Superior temporal gyrus (tissue), 1 donor: ENCODE results near the gene PHACTR1.
A peak's percentile ranks its signal among the peaks of the same experiment; 100 is the strongest.

ENCODE experiments used
- DNase-seq: peaks from one replicate; pipeline ENCODE4 v3.0.0-alpha.2; 2016; ENCODE audit errors: extremely low spot score

PHACTR1 gene

GRCh38 chr6:13068586-13069210 lies 352.1 kb downstream of the PHACTR1 start:
- DNase-seq: peak; percentile 33

- peak; percentile 84 for DNase-seq
Measured at GRCh38 chr6:13071550-13072345, 355.2 kb downstream of the PHACTR1 start.

- no peak for DNase-seq
Measured at GRCh38 chr6:13072686-13073347, 356.2 kb downstream of the PHACTR1 start.

- DNase-seq: no peak
Measured at GRCh38 chr6:13074415-13075140, 358.0 kb downstream of the PHACTR1 start.

GRCh38 chr6:13075141-13075845 lies 358.7 kb downstream of the PHACTR1 start:
- DNase-seq: no peak

GRCh38 chr6:13076575-13076974 lies 360.0 kb downstream of the PHACTR1 start:
- no peak for DNase-seq

- no peak for DNase-seq
Measured at GRCh38 chr6:13077117-13077516, 360.6 kb downstream of the PHACTR1 start.

- no peak for DNase-seq
Measured at GRCh38 chr6:13079096-13079723, 362.6 kb downstream of the PHACTR1 start.

GRCh38 chr6:13080462-13081188 lies 364.1 kb downstream of the PHACTR1 start:
- DNase-seq: no peak

- no peak for DNase-seq
Measured at GRCh38 chr6:13081189-13081563, 364.6 kb downstream of the PHACTR1 start.

GRCh38 chr6:13089296-13089994 lies 372.9 kb downstream of the PHACTR1 start:
- no peak for DNase-seq

GRCh38 chr6:13091192-13091591 lies 374.6 kb downstream of the PHACTR1 start:
- DNase-seq: no peak

GRCh38 chr6:13094781-13095425 lies 378.3 kb downstream of the PHACTR1 start:
- no peak for DNase-seq

- no peak for DNase-seq
Measured at GRCh38 chr6:13096084-13096483, 379.5 kb downstream of the PHACTR1 start.

- DNase-seq: no peak
Measured at GRCh38 chr6:13097454-13097853, 380.9 kb downstream of the PHACTR1 start.

GRCh38 chr6:13098006-13098405 lies 381.4 kb downstream of the PHACTR1 start:
- no peak for DNase-seq

GRCh38 chr6:13098793-13099570 lies 382.4 kb downstream of the PHACTR1 start:
- no peak for DNase-seq

- DNase-seq: no peak
Measured at GRCh38 chr6:13099771-13100170, 383.2 kb downstream of the PHACTR1 start.
